HEK293 (cell line): ENCODE measurements around the gene NANOS2.

ENCODE experiments used
- CTCF ChIA-PET: fragments of 350-600 bp; formaldehyde crosslinking; extraction: SDS; loops from one replicate; lab custom pipeline; 2021; ENCODE audit warnings: antibody characterized with exemption; lab: Yijun Ruan, JAX
- POLR2A ChIA-PET: fragments of 300-600 bp; formaldehyde crosslinking; extraction: SDS; loops from one replicate; lab custom pipeline; 2020; ENCODE audit warnings: antibody characterized with exemption, inconsistent platforms; lab: Yijun Ruan, JAX
- H3K27ac ChIP-seq: fragments of 200-500 bp; sonication (Bioruptor generic); 2 replicates; pipeline ENCODE4 v1.5.1; 2014; ENCODE audit warnings: low read depth, low read length, control low read depth, inconsistent platforms; ENCODE audit errors: extremely low read depth
- H3K36me3 ChIP-seq, 2 experiments: fragments of 200-500 bp in 1 of 2; sonication (Bioruptor generic) in 1 of 2; 1 replicate in 1 of 2; 2 replicates in 1 of 2; pipeline ENCODE4 v1.5.1; 2014 to 2017; ENCODE audit warnings: inconsistent platforms in 2 of 2, low read length in 2 of 2; ENCODE audit not compliant: control insufficient read depth in 2 of 2, insufficient read depth in 1 of 2
- H3K4me1 ChIP-seq: fragments of 200-500 bp; sonication (Bioruptor generic); 2 replicates; pipeline ENCODE4 v1.5.1; 2014; ENCODE audit warnings: mild to moderate bottlenecking, low read length, inconsistent platforms; ENCODE audit not compliant: control insufficient read depth, insufficient read depth
- H3K4me3 ChIP-seq: 2 replicates; pipeline ENCODE4 v1.5.1; 2011; ENCODE audit warnings: low read depth, mild to moderate bottlenecking, control low read depth, low read length, moderate library complexity
- H3K9me3 ChIP-seq: fragments of 200-500 bp; sonication (Bioruptor generic); 2 replicates; pipeline ENCODE4 v1.5.1; 2014; ENCODE audit warnings: low read depth, low read length, inconsistent platforms; ENCODE audit not compliant: control insufficient read depth, insufficient read depth
- BCL11A ChIP-seq: fragments of 450-650 bp; formaldehyde crosslinking; IDR thresholded peaks from 2 replicates; pipeline ENCODE4 v1.5.1; 2016; ENCODE audit warnings: low read depth, missing biosample characterization, missing genetic modification characterization
- FEZF1 ChIP-seq: fragments of 450-650 bp; formaldehyde crosslinking; IDR thresholded peaks from 2 replicates; pipeline ENCODE4 v1.5.1; 2016; ENCODE audit warnings: missing biosample characterization, missing genetic modification characterization
- GLIS1 ChIP-seq: fragments of 450-650 bp; formaldehyde crosslinking; IDR thresholded peaks from 2 replicates; pipeline ENCODE4 v1.5.1; 2016; ENCODE audit warnings: missing biosample characterization, missing genetic modification characterization
- GLIS2 ChIP-seq: fragments of 450-650 bp; formaldehyde crosslinking; IDR thresholded peaks from 2 replicates; pipeline ENCODE4 v1.5.1; 2016; ENCODE audit warnings: missing biosample characterization, missing genetic modification characterization
- HIC1 ChIP-seq: fragments of 450-650 bp; formaldehyde crosslinking; IDR thresholded peaks from 2 replicates; pipeline ENCODE4 v1.5.1; 2016; ENCODE audit warnings: missing biosample characterization, missing genetic modification characterization
- OVOL3 ChIP-seq: fragments of 450-650 bp; formaldehyde crosslinking; IDR thresholded peaks from 2 replicates; pipeline ENCODE4 v1.5.1; 2016; ENCODE audit warnings: missing biosample characterization, missing genetic modification characterization
- PATZ1 ChIP-seq: fragments of 450-650 bp; formaldehyde crosslinking; IDR thresholded peaks from 2 replicates; pipeline ENCODE4 v1.5.1; 2016; ENCODE audit warnings: missing biosample characterization, missing genetic modification characterization
- SP7 ChIP-seq: fragments of 450-650 bp; formaldehyde crosslinking; IDR thresholded peaks from 2 replicates; pipeline ENCODE4 v1.5.1; 2016; ENCODE audit warnings: missing biosample characterization, missing genetic modification characterization
- ZBTB48 ChIP-seq: fragments of 450-650 bp; formaldehyde crosslinking; IDR thresholded peaks from 2 replicates; pipeline ENCODE4 v1.5.1; 2016; ENCODE audit warnings: missing biosample characterization, missing genetic modification characterization
- ZNF112 ChIP-seq: fragments of 450-650 bp; formaldehyde crosslinking; IDR thresholded peaks from 2 replicates; pipeline ENCODE4 v1.5.0; 2017; ENCODE audit warnings: missing biosample characterization, missing genetic modification characterization
- ZNF239 ChIP-seq: fragments of 450-650 bp; formaldehyde crosslinking; IDR thresholded peaks from 2 replicates; pipeline ENCODE4 v1.5.1; 2016; ENCODE audit warnings: missing biosample characterization, missing genetic modification characterization
- ZNF302 ChIP-seq: fragments of 450-650 bp; formaldehyde crosslinking; IDR thresholded peaks from 2 replicates; pipeline ENCODE4 v1.5.1; 2016; ENCODE audit warnings: missing biosample characterization, missing genetic modification characterization, low read depth
- ZNF398 ChIP-seq: fragments of 450-650 bp; formaldehyde crosslinking; IDR thresholded peaks from 2 replicates; pipeline ENCODE4 v1.5.1; 2017; ENCODE audit warnings: missing biosample characterization, missing genetic modification characterization
- ZNF555 ChIP-seq: fragments of 450-650 bp; formaldehyde crosslinking; conservative IDR thresholded peaks from 2 replicates; pipeline ENCODE4 v1.5.1; 2017; ENCODE audit warnings: missing biosample characterization, mild to moderate bottlenecking, missing genetic modification characterization, inconsistent platforms
- ZNF558 ChIP-seq: fragments of 450-650 bp; formaldehyde crosslinking; IDR thresholded peaks from 2 replicates; pipeline ENCODE4 v1.5.1; 2016; ENCODE audit warnings: missing biosample characterization, missing genetic modification characterization
- ZNF654 ChIP-seq: fragments of 450-650 bp; formaldehyde crosslinking; IDR thresholded peaks from 2 replicates; pipeline ENCODE4 v1.5.1; 2016; ENCODE audit warnings: low read depth, missing biosample characterization, missing genetic modification characterization
- ZNF830 ChIP-seq: fragments of 450-650 bp; IDR thresholded peaks from 2 replicates; pipeline ENCODE4 v1.5.0; 2018; ENCODE audit warnings: missing biosample characterization, missing genetic modification characterization, low read depth, mild to moderate bottlenecking, moderate library complexity
- ZSCAN23 ChIP-seq: fragments of 450-650 bp; formaldehyde crosslinking; IDR thresholded peaks from 2 replicates; pipeline ENCODE4 v1.5.1; 2016; ENCODE audit warnings: missing biosample characterization, missing genetic modification characterization

The NANOS2 gene

GRCh38 chr19:45884682-45885555, 29.7 kb downstream of the NANOS2 start (continued):
- TF ChIP-seq ZNF398 (tag by site-specific recombination) (no peak), ZNF830 (tag by site-specific recombination) (no peak), GLIS1 (peak; percentile 70; the same call in 1 of the 2 replicates)

GRCh38 chr19:45883881-45884681, 30.5 kb downstream of the NANOS2 start:
- TF ChIP-seq GLIS2 (tag by site-specific recombination) (peak; percentile 72), ZNF239 (tag by site-specific recombination) (no peak), ZNF112 (tag by site-specific recombination) (no peak), SP7 (no peak), HIC1 (tag by site-specific recombination) (peak; percentile 51; the same call in 1 of the 2 replicates), ZSCAN23 (tag by site-specific recombination) (no peak), ZNF302 (tag by site-specific recombination) (no peak), OVOL3 (tag by site-specific recombination) (no peak), BCL11A (no peak), FEZF1 (tag by site-specific recombination) (no peak)
- TF ChIP-seq, all 188 proteins: peak for 2
- ChIA-PET CTCF (interaction anchor here (0.6 to 8.8 kb wide), 10 partner anchors 10 to 380 kb away, joined by 3 to 91 read pairs (median 4); partner anchors contain the start of genes FOXA3 and SYMPK), POLR2A (interaction anchor here (1.0 to 4.1 kb wide), 5 partner anchors 18 to 112 kb away, joined by 3 to 46 read pairs (median 7); partner anchors contain the start of genes CCDC61, MYPOP and SYMPK)
- Histone ChIP-seq H3K4me1 (peaks cover 13% of the 10 kb centered on the region), H3K9me3 (no peaks in the 10 kb centered on the region), H3K36me3 (peaks cover 0 to 16% of the 10 kb centered on the region in 2 experiments; a peak in 2 of 3 replicates), H3K4me3 (no peak overlapping the region), H3K27ac (peak overlapping the region; percentile 28)

GRCh38 chr19:45883586-45883880, 31.0 kb downstream of the NANOS2 start:
- Histone ChIP-seq H3K36me3 (peaks cover 0 to 16% of the 10 kb centered on the region in 2 experiments; a peak in 1 of 3 replicates), H3K4me3 (no peak overlapping the region), H3K9me3 (no peaks in the 10 kb centered on the region), H3K4me1 (peaks cover 13% of the 10 kb centered on the region), H3K27ac (peak overlapping the region; percentile 28)
- TF ChIP-seq PATZ1 (peak; percentile 32; the same call in 1 of the 2 replicates), ZNF555 (tag by site-specific recombination) (no peak), ZNF558 (no peak), ZBTB48 (tag by site-specific recombination) (peak; percentile 16; the same call in 1 of the 2 replicates), ZNF654 (tag by site-specific recombination) (no peak)
- ChIA-PET CTCF (interaction anchor here (0.6 to 8.8 kb wide), 12 partner anchors 9 to 380 kb away, joined by 3 to 91 read pairs (median 4); partner anchors contain the start of genes FOXA3 and SYMPK), POLR2A (interaction anchor here (1.4 to 2.3 kb wide), 2 partner anchors 66 to 114 kb away, joined by 5 to 7 read pairs; partner anchors contain the start of gene SIX5)
